OCI-M2 (cell line): ENCODE data around the gene CYP27B1.
"Not testable (repeated sequence)": the region's sequence is repeated elsewhere in the genome, so short reads cannot be mapped to it uniquely, and the experiment has no call there.

ENCODE experiments used
- DNase-seq: peaks from one replicate; lab custom pipeline; 2025; ENCODE audit not compliant: unreplicated experiment; lab: John Stamatoyannopoulos, UW

Gene CYP27B1

GRCh38 chr12:57783861-57784260 lies 17.0 kb upstream of the CYP27B1 start:
- no peak for DNase-seq

- DNase-seq = no peak
Observed at GRCh38 chr12:57783466-57783801, 16.6 kb upstream of the CYP27B1 start.

GRCh38 chr12:57782608-57783465 lies 16.0 kb upstream of the CYP27B1 start, which contains the start of gene TSFM:
TSFM (plus strand) TSS chr12:57782787; CDS start chr12:57782802, 15 bp downstream.
- peak; percentile 72 for DNase-seq

- DNase-seq = no peak
Observed at GRCh38 chr12:57782243-57782607, 15.3 kb upstream of the CYP27B1 start.

GRCh38 chr12:57781801-57782200 lies 14.9 kb upstream of the CYP27B1 start:
- DNase-seq = no peak

- DNase-seq = no peak
Observed at GRCh38 chr12:57781244-57781643, 14.4 kb upstream of the CYP27B1 start.

- DNase-seq = no peak
Observed at GRCh38 chr12:57780284-57780897, 13.5 kb upstream of the CYP27B1 start.

- DNase-seq = no peak
Observed at GRCh38 chr12:57779736-57780135, 12.9 kb upstream of the CYP27B1 start.

- no peak for DNase-seq
Observed at GRCh38 chr12:57777911-57778310, 11.0 kb upstream of the CYP27B1 start.

GRCh38 chr12:57777367-57777766 lies 10.5 kb upstream of the CYP27B1 start:
- no peak for DNase-seq

- no peak for DNase-seq
Observed at GRCh38 chr12:57776247-57776587, 9.3 kb upstream of the CYP27B1 start.

- no peak for DNase-seq
Observed at GRCh38 chr12:57775563-57776246, 8.8 kb upstream of the CYP27B1 start.

GRCh38 chr12:57775044-57775443 lies 8.2 kb upstream of the CYP27B1 start:
- DNase-seq = no peak

GRCh38 chr12:57774634-57775033 lies 7.8 kb upstream of the CYP27B1 start:
- DNase-seq = not testable (repeated sequence)

GRCh38 chr12:57772429-57773322 lies 5.8 kb upstream of the CYP27B1 start, which contains the start of gene EEF1AKMT3:
EEF1AKMT3 (plus strand) TSS chr12:57772614; CDS start chr12:57772725, 111 bp downstream.
- DNase-seq = no peak

- peak; percentile 86 for DNase-seq
Observed at GRCh38 chr12:57771873-57772428, 5.1 kb upstream of the CYP27B1 start, which contains the start of gene METTL1. METTL1 (minus strand) TSS chr12:57772105; CDS start chr12:57772083, 22 bp downstream.

- DNase-seq = peak; percentile 86
Observed at GRCh38 chr12:57771236-57771872, 4.5 kb upstream of the CYP27B1 start.

- no peak for DNase-seq
Observed at GRCh38 chr12:57770734-57771133, 3.9 kb upstream of the CYP27B1 start.

- DNase-seq = no peak
Observed at GRCh38 chr12:57769594-57769993, 2.7 kb upstream of the CYP27B1 start.

GRCh38 chr12:57767876-57768275 lies 998 bp upstream of the CYP27B1 start:
- no peak for DNase-seq
